ENCODE results near the gene RNASE13.

Gene RNASE13

DNA sequence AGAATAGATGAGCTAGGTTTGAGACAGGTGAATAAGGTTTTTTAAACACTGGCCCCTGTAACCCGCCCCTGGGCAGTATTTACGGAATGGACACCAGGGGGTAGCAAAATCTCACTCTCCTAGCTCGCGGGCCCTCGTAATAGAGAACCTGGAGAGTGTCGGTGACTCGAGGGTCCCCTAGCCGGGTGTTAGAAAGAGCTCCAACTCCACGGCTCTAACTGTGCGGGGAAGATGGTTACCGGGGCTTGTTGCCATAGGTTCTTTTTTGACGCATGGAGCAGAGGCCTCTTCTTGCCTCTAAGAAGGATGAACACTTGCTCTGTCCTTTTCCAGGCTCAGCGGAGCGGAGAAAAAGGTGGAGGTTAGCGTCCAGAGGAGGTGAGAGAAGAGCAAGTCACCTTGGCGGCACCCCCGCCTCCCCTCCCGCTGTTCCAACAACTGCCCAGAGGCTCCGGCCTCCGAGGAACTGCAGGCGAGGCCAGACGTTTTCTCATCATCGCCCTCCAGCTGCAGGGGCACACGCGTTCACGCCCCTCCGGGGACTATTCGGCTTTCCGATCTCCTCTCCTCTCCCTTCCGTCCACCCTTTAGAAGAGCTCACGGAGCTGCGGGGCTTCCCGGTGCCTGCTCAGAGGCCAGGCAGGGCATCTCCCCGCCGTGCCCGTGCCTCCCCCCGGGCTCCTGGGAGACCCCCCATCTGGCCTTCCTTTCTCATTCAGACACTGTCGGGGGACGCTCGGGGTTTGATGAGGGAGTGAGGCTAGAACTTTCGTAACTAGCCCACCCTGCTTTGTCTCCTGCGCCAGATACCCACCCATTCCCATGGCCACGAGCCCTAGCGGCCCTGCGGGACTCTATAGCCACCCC lies 34.1 kb upstream of the RNASE13 start:
- DNase-seq (ENCODE audit: extremely low spot score, insufficient read length, low read depth) (no peak), FAIRE-seq (peak; percentile 26)

- DNase-seq (ENCODE audit: extremely low spot score, insufficient read length, low read depth), result no peak
- no peak for FAIRE-seq
These were observed 32.4 kb upstream of the RNASE13 start for GRCh38 chr14:21066882-21067502.

DNA sequence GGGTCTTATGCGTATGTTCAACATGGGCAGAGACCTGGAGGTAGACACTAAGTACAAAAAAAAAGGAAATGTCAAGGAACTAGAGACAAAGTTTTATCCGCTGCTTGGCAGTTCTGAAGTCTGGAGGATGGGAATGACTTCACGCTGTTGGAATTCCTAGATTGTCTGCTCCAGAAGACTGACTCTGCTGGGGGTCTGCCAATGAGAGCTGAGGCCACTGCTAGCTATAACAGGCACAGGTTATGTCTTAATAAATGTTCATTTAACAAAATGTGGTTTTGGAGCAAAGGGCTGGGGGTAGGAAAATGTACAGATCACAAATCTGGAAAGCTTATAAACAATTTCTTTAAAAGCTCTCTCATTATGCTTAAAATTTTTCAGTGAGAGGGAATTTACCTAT lies 28.9 kb upstream of the RNASE13 start:
- FAIRE-seq (no peak), DNase-seq (ENCODE audit: extremely low spot score, insufficient read length, low read depth) (no peak)

DNA sequence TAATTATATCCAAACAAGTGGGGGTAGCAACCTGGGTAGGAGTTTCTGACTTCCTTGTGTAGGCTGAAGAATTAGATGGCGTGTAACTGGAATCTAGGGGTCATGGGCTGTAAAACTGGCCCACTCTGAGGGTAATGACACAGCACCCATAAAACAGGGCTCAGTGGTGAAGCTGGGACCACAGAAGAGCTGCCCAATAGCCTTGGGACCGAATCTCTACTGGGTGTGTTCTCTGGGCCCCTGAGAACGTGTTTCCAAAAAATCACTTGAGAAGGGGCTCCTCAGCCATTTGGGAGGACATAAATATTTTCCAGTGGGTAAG lies 26.7 kb upstream of the RNASE13 start:
- DNase-seq (ENCODE audit: extremely low spot score, insufficient read length, low read depth) (no peak), FAIRE-seq (no peak)

DNA sequence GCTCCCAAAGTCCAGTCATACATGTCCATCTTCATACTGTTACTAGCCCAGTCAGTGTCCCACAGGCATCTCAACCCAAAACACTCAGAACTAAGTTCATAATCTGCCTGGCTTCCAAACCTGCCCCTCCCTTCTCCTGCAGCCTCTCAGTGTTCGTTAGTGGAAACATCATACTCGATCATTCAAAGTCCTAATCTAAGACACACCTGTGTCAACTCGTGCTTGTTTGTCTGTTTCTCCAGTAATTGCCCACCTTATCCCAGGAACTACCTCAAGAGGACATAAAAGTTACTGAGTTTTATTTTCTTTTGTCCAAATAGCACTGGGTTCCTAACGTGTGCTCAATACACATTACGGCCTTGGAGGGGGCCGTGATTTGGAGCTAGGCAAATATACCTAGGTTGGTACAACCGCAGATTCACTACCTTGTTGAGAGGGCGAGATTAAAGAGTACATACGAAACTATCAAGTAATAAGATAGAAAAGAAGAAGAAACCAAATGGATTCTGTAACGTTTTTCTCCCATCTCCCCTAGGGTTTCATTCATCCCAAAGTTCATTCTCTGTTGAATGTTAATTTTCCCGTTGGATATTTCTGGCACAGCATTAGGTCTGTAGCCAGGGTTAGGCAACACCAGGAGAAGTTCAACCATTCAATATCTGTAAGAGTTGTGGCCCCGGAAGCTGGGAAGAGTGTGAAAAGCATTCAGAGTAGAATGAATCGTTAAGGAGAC lies 26.2 kb upstream of the RNASE13 start:
- FAIRE-seq (no peak), DNase-seq (ENCODE audit: extremely low spot score, insufficient read length, low read depth) (no peak)

GRCh38 chr14:21059842-21060613 lies 25.4 kb upstream of the RNASE13 start:
- DNase-seq (ENCODE audit: extremely low spot score, insufficient read length, low read depth) (no peak), FAIRE-seq (no peak)

DNA sequence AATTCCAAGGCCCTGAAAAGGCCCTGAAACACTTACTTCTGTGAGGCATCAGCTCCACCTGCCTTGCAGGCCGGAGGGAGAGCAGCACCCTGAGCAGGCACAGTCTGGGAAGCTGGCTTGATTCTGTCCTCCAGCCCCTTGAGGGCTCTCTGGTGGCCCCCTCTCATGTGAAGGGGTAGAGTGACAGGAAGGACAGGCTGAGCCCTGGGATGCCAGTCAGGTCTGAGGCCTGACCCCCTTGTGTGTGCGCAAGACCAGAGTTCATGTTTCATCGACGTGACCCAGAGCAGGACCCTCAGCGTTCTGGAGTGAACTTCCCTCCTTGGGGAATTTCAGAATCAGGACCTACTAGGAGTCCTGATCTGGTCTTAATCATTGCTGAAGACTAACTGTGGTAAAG lies 24.3 kb upstream of the RNASE13 start:
- DNase-seq (ENCODE audit: extremely low spot score, insufficient read length, low read depth) (no peak), FAIRE-seq (no peak)

DNA sequence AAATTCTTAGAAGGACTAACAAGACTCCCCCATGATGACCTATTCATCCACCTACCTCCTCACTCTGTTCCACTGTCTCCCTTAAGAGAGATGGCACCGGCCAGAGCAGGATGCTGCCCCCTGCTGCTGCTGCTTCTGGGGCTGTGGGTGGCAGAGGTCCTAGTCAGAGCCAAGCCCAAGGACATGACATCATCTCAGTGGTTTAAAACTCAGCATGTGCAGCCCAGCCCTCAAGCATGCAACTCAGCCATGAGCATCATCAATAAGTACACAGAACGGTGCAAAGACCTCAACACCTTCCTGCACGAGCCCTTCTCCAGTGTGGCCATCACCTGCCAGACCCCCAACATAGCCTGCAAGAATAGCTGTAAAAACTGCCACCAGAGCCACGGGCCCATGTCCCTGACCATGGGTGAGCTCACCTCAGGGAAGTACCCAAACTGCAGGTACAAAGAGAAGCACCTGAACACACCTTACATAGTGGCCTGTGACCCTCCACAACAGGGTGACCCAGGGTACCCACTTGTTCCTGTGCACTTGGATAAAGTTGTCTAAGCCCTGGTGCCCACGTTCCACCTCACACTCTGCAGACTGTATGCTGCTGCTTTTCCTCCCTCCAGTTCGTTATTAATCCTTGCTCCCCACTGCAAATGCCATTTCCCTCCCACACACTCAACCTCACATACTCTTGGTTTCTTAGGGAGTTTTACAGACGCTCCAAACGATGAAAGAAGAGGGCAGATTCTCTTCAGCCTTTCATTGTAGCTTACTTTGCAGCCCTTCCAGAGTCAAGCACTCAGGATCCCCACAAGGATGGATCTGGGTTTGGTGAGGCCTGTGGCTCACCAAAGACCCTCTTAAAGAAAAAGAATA lies 23.4 kb upstream of the RNASE13 start, which contains the start of gene RNASE8:
Gene RNASE8, plus strand, starts transcription at position 20 of the 873 bp plus-strand sequence. Its CDS starts 71 bp downstream, at position 91.
- DNase-seq (ENCODE audit: extremely low spot score, insufficient read length, low read depth) (no peak), FAIRE-seq (no peak)

DNA sequence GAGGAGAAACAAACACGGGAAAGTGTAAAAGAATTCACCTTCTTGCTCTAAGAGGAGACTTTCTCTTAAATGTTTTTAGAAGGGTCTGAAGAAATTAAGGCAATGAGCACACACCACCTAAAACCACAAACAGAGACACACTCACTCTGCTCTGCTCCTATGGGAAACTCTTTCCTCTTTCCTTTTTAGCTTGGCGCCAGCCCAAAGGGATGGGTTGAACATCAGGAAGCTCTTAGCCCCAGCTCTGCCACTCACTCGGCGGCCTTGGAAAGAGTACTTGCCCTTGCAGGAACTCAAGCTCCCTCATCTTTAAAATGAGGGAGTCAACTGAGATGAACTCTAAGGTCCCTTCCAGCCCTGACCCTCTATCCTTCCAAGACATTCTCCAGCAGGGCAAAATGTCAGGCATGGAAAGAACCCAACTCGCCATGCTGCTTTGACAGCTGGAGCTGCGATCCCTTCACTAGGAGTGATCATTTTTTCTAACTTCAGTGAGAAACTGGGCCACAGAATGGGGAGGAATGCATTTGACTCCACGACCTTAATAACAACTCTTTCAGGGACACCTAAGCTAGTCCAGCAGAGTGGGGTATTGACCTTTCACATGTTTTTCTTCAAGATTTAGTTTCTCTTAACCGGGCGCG lies 22.0 kb upstream of the RNASE13 start:
- FAIRE-seq (no peak), DNase-seq (ENCODE audit: extremely low spot score, insufficient read length, low read depth) (no peak)

- DNase-seq (ENCODE audit: extremely low spot score, insufficient read length, low read depth) (no peak), FAIRE-seq (no peak)
These were observed 21.0 kb upstream of the RNASE13 start for GRCh38 chr14:21055432-21056117.

- no peak for FAIRE-seq
- no peak for DNase-seq (ENCODE audit: extremely low spot score, insufficient read length, low read depth)
These were observed 20.1 kb upstream of the RNASE13 start for GRCh38 chr14:21054768-21055145.

- DNase-seq (ENCODE audit: extremely low spot score, insufficient read length, low read depth) (no peak), FAIRE-seq (no peak)
These were observed 19.6 kb upstream of the RNASE13 start for GRCh38 chr14:21054123-21054767.

- FAIRE-seq (no peak), DNase-seq (ENCODE audit: extremely low spot score, insufficient read length, low read depth) (no peak)
These were observed 18.8 kb upstream of the RNASE13 start for GRCh38 chr14:21053184-21054122.

- DNase-seq (ENCODE audit: extremely low spot score, insufficient read length, low read depth), result no peak
- no peak for FAIRE-seq
These were observed 16.0 kb upstream of the RNASE13 start for GRCh38 chr14:21050597-21050996.

GRCh38 chr14:21049271-21049673 lies 14.7 kb upstream of the RNASE13 start:
- no peak for DNase-seq (ENCODE audit: extremely low spot score, insufficient read length, low read depth)
- FAIRE-seq, result no peak

DNA sequence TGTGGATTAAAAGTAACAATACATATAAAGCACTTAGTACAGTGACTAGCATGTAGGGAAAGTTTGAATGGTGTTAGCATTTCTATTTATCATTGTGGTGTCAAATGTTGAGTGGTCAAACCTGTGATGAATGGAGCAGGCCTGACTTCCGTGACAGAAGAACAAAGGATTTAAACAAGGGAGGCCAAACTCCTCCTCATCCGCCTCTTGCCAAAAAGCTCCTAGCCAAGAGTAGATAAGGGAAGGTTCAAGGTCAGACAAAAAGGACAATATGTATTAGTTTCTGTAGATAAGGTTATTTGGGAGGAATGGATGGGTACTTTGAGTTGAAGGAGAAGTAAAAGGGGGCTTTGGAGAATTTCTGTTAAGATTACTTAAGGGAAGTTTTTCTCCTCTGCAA lies 14.0 kb upstream of the RNASE13 start:
- FAIRE-seq, result no peak
- no peak for DNase-seq (ENCODE audit: extremely low spot score, insufficient read length, low read depth)

- no peak for DNase-seq (ENCODE audit: extremely low spot score, insufficient read length, low read depth)
- no peak for FAIRE-seq
These were observed 12.8 kb upstream of the RNASE13 start for GRCh38 chr14:21047378-21047781.
